Esophagus muscularis mucosa (tissue), 4 donors: Measurements from ENCODE around the gene FGD6.

Source experiments
- CTCF ChIP-seq, 3 experiments: fragments of 200-600 bp in 2 of 3; fragments of 450-650 bp in 1 of 3; sonication (generic) in 2 of 3; IDR thresholded peaks; one replicate each; pipeline ENCODE4 v1.5.1; 2017 to 2019; ENCODE audit warnings: antibody characterized with exemption in 3 of 3, mild to moderate bottlenecking in 2 of 3, moderate library complexity in 1 of 3
- EP300 ChIP-seq: sonication (generic); formaldehyde crosslinking; IDR thresholded peaks from one replicate; pipeline ENCODE4 v1.6.1; 2017; ENCODE audit warnings: antibody characterized with exemption
- POLR2A ChIP-seq: fragments of 450-650 bp; IDR thresholded peaks from one replicate; pipeline ENCODE4 v1.6.1; 2017; ENCODE audit warnings: antibody characterized with exemption, moderate library complexity, mild to moderate bottlenecking, low read depth
- POLR2AphosphoS5 ChIP-seq, 2 donors: sonication (generic); formaldehyde crosslinking; IDR thresholded peaks; one replicate each; pipeline ENCODE4 v1.6.1; 2017; ENCODE audit warnings: antibody characterized with exemption in 2 of 2

- no peak for TF ChIP-seq CTCF (IDR thresholded peaks at IDR 0.05)
- TF ChIP-seq POLR2A, result no peak
- TF ChIP-seq POLR2AphosphoS5 (IDR thresholded peaks at IDR 0.05), result no peak
- no peak for TF ChIP-seq EP300
Measured at GRCh38 chr12:95158919-95159318, 58.3 kb downstream of the FGD6 start.
